HPDE6-E6E7 (cell line): ENCODE data around the gene LYG1.

Experiments
- DNase-seq: peaks from one replicate; pipeline ENCODE4 v3.0.0; 2011; ENCODE audit warnings: missing footprints; ENCODE audit errors: extremely low spot score

LYG1 gene

GRCh38 chr2:99275882-99276281 is 25.1 kb downstream of the LYG1 start:
- no peak for DNase-seq

GRCh38 chr2:99261242-99261641 is 39.8 kb downstream of the LYG1 start:
- no peak for DNase-seq

- no peak for DNase-seq
Observed at GRCh38 chr2:99260184-99260583, 40.8 kb downstream of the LYG1 start.

- no peak for DNase-seq
Observed at GRCh38 chr2:99259465-99259864, 41.5 kb downstream of the LYG1 start.

- DNase-seq, result peak; percentile 31
Observed at GRCh38 chr2:99256677-99257076, 44.3 kb downstream of the LYG1 start.

- DNase-seq, result no peak
Observed at GRCh38 chr2:99255491-99256318, 45.3 kb downstream of the LYG1 start, which contains the start of gene LYG2. Gene LYG2 (minus strand): TSS chr2:99255666. CDS start chr2:99254260, 1,406 bp downstream.

GRCh38 chr2:99249951-99250350 is 51.0 kb downstream of the LYG1 start:
- DNase-seq, result no peak

- no peak for DNase-seq
Observed at GRCh38 chr2:99242151-99242550, 58.8 kb downstream of the LYG1 start.

- no peak for DNase-seq
Observed at GRCh38 chr2:99240431-99240830, 60.6 kb downstream of the LYG1 start.

GRCh38 chr2:99238599-99238998 is 62.4 kb downstream of the LYG1 start:
- DNase-seq, result no peak
